SKM-1 (cell line): ENCODE measurements around the gene VAPB.

ENCODE experiments used
- DNase-seq: peaks from one replicate; lab custom pipeline; 2025; ENCODE audit not compliant: unreplicated experiment; lab: John Stamatoyannopoulos, UW

VAPB gene

GRCh38 chr20:58479726-58480440, 90.9 kb downstream of the VAPB start:
- DNase-seq: no peak

- no peak for DNase-seq
These were observed 91.7 kb downstream of the VAPB start for GRCh38 chr20:58480551-58481336.

- no peak for DNase-seq
These were observed 92.5 kb downstream of the VAPB start for GRCh38 chr20:58481481-58482021.

- no peak for DNase-seq
These were observed 93.4 kb downstream of the VAPB start for GRCh38 chr20:58482416-58482815.

GRCh38 chr20:58483051-58483450, 94.0 kb downstream of the VAPB start:
- no peak for DNase-seq

- DNase-seq: no peak
These were observed 94.4 kb downstream of the VAPB start for GRCh38 chr20:58483470-58483869.

GRCh38 chr20:58485393-58485792, 96.4 kb downstream of the VAPB start:
- no peak for DNase-seq

- no peak for DNase-seq
These were observed 97.2 kb downstream of the VAPB start for GRCh38 chr20:58486207-58486606.

GRCh38 chr20:58492074-58492718, 103.2 kb downstream of the VAPB start:
- DNase-seq: no peak

- no peak for DNase-seq
These were observed 103.9 kb downstream of the VAPB start for GRCh38 chr20:58492795-58493524.

GRCh38 chr20:58494923-58495622, 106.0 kb downstream of the VAPB start:
- DNase-seq: no peak

- DNase-seq: no peak
These were observed 106.8 kb downstream of the VAPB start for GRCh38 chr20:58495623-58496428.

GRCh38 chr20:58496429-58496769, 107.4 kb downstream of the VAPB start:
- no peak for DNase-seq

- no peak for DNase-seq
These were observed 108.1 kb downstream of the VAPB start for GRCh38 chr20:58497076-58497641.

GRCh38 chr20:58497724-58498469, 108.9 kb downstream of the VAPB start:
- DNase-seq: no peak

- DNase-seq: no peak
These were observed 109.5 kb downstream of the VAPB start for GRCh38 chr20:58498470-58499068.

- DNase-seq: no peak
These were observed 111.2 kb downstream of the VAPB start for GRCh38 chr20:58500256-58500655.
